GM23248 (cell line): ENCODE data around the gene MECP2.

Source experiments
- EZH2 ChIP-seq: fragments of 200-600 bp; sonication (generic); IDR thresholded peaks from 2 replicates; pipeline ENCODE4 v1.6.1; 2018; ENCODE audit warnings: antibody characterized with exemption, mild to moderate bottlenecking; ENCODE audit not compliant: insufficient read depth, poor library complexity, severe bottlenecking
- EZH2phosphoT487 ChIP-seq: fragments of 200-600 bp; sonication (generic); IDR thresholded peaks from 2 replicates; pipeline ENCODE4 v1.6.1; 2018; ENCODE audit warnings: antibody characterized with exemption, moderate library complexity, mild to moderate bottlenecking, low read depth; ENCODE audit not compliant: insufficient read depth

DNA sequence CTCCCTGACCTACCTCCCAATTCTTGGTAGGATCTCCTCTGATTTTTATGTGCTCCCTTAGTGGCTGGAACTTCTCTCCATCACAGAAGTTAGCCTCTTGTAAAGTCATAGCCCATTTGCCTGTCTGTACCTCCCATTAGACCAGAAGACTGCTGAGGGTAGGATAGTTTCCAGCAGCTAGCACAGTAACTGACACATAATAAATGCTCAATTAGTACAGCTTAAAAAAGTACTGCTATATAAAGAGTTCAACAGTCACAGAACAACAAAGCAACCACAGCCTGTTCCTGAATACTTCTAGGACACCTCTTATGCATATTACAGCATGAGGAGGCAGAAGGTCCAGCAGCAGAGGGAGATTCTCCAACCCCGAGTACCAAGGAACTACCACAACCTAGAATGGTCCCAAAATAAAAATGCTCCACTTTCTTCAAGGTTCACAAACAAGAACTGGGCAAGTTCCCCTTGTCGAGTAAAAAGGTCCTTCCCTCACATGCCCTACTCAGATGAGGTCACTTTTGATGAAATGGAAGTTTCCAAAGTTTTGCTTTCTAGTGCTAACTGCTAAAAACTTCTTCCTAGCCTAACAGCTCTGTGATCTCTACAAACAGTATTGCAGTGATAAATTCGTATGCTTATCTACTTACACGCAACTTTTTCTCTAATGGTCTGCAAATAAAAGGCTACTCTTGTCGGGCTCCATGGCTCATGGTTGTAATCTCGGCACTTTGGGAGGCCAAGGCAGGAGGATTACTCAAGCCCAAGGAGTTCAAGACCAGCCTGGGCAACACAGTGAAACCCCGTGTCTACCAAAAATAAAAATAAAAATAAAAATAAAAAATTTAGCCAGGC, 12.8 kb downstream of the MECP2 start:
- TF ChIP-seq EZH2 (no peak), EZH2phosphoT487 (no peak)
